HG03039 (cell line): Measurements from ENCODE around the gene SCART1.
"Not testable (repeated sequence)": the region's sequence is repeated elsewhere in the genome, so short reads cannot be mapped to it uniquely, and the experiment has no call there.

Experiments used
- ATAC-seq: cut with Tn5 transposase; IDR thresholded peaks from one replicate; pipeline ENCODE4 v1.9.1; 2021; ENCODE audit warnings: mild to moderate bottlenecking, moderate library complexity; ENCODE audit not compliant: unreplicated experiment

The SCART1 gene

GRCh38 chr10:133431888-133432613 lies 21.7 kb upstream of the SCART1 start:
- not testable (repeated sequence) for ATAC-seq

DNA sequence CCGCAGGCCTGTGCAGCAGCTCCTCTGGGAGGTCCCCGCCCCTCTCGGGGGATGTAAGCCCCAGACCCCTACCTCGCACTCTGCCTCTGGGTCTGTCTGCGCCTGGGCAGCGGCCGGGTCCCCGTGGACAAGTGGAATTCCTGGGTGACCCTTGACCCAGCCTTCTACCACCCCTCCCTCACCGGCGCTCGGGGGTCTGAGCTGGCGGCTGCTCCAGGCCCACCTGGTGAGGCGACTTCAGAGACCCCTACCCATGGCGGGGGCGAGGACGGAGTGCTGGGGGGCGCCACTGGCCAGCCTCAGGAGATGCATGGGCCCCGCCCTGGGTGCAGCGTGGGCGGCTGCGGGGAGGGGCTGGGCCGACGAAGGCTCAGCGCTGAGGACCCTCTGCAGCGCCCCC lies 21.0 kb upstream of the SCART1 start:
- not testable (repeated sequence) for ATAC-seq

GRCh38 chr10:133438711-133439273 lies 15.0 kb upstream of the SCART1 start:
- no peak for ATAC-seq

DNA sequence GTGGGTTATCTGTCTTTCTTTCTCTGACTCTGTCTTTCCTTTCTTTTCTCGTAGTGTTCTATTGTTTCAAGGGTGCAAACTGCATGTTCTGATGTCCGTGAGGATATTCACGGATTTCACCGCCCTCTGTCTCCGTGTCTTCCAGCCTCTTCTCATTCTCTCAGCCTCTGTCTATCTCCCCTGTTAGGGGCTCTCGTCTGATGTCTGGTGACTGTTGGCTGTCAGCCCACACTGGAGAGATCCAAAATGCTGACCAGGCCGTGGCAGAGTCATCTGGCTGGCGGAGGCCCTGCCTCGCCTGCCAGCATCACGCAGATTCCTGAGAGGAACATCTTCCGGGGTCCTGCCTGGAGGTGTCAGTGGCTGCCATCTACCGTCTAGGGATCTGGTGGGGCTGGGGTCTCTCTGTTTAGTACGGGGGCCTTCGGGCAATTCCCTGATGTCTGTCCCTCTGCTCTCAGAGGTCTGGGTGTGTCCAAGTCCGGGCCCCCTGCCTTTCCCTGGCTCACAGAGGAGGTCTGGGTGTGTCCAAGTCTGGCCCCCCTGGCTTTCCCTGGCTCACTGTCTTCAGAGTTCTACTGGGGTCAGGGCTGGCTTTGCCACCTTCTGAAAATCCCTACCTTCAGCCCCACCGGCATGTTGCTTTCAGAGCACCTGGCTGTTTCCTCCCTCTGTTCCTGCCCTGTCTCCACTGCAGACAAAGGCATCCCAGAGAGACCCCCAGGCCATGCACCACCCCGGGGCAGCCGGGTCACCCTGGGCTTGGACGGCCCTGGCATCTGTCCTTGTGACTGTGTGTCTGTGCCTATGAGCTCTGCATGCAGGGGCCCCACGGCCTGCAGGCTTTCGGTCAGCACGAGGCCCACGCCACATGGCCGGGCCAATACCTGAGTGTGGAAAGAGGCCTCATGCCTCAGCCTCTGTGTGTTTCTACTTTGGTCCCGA lies 14.0 kb upstream of the SCART1 start:
- ATAC-seq: no peak

DNA sequence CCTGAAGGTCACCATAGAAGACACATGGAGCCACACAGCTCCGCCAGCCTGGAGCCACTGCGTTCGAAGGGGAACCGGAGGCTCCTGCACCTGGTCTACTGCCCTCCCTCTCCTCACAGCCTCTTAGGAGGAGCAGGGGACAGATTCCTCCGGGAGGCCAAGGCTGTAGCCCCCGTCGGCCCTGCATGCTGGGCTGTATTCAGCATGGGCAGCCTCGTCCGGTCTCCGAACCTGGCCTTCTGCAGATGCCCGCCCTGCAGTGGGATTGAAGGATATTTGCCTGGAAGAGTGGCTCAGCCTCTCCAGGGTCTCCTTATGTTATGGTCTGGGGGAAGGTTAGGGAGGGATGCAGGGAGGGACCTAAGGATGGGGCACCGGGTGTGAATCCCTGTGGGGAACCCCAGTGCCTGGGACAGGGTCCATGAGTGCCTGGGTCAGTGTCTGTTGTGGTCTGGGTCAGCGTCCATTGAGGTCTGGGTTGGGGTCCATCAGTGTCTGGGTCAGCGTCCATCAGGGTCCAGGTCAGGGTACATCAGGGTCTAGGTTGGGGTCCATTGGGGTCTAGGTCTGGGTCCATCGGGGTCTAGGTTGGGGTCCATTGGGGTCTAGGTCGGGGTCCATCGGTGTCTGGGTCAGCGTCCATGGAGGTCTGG lies 13.0 kb upstream of the SCART1 start:
- no peak for ATAC-seq

- not testable (repeated sequence) for ATAC-seq
Observed at GRCh38 chr10:133441356-133441755, 12.4 kb upstream of the SCART1 start.

DNA sequence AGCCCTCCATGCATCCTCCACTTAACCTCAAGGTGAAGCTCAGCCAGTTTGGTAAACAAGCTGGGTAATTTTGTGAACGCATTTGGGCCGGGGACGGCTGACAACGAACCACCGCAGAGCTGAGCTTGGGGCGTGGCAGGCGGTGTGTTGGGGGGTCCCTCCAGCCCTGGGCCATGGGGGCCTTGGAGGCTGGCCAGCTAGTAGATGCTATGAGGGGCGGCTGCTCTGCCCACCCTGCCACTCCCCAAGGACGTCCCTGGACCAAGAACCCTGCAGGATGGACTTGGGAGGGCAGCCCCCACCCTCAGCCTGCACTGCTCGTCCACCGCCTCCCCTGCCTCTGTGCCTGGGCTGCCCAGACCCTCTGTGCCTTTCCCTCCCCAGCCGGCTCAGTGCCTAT lies 12.0 kb upstream of the SCART1 start:
- no peak for ATAC-seq

DNA sequence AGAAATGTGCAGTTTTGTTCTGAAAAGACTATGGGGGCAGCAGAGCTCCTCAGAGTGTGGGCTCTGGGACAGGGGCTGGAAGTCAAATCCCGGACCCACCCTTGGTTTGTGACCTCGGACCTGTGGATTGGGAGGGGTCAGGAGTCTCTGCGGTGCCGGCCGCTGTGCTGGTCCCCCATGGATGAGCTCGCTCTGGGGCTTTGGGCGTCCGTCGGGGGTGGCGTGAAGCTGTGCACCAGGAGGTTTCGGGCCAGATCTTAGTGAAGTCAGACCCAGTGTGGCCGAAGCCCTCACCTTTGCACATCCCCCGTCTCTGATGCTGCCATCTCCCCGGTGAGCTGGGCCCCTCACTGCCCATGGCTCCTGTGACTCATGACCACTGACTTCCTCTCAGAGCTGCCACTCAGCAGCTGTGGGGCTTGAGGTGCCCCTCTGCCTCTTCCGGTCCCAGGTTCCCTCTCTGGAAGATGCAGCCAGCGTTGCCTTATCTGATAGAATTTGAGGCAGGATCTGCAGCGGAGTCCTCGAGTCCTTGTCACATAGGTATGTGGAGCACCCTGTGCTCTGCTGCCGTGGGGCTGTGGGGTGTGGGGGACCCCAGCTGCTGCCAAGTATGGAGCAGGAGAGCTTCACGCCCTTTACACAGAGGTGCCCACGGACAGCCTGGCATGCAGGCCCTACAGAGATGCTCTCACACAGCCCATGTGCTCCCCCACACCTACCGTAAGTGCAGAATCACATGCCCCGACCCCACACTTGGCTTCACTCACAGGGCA lies 11.4 kb upstream of the SCART1 start:
- no peak for ATAC-seq

- ATAC-seq: no peak
Observed at GRCh38 chr10:133442967-133443924, 10.5 kb upstream of the SCART1 start.

DNA sequence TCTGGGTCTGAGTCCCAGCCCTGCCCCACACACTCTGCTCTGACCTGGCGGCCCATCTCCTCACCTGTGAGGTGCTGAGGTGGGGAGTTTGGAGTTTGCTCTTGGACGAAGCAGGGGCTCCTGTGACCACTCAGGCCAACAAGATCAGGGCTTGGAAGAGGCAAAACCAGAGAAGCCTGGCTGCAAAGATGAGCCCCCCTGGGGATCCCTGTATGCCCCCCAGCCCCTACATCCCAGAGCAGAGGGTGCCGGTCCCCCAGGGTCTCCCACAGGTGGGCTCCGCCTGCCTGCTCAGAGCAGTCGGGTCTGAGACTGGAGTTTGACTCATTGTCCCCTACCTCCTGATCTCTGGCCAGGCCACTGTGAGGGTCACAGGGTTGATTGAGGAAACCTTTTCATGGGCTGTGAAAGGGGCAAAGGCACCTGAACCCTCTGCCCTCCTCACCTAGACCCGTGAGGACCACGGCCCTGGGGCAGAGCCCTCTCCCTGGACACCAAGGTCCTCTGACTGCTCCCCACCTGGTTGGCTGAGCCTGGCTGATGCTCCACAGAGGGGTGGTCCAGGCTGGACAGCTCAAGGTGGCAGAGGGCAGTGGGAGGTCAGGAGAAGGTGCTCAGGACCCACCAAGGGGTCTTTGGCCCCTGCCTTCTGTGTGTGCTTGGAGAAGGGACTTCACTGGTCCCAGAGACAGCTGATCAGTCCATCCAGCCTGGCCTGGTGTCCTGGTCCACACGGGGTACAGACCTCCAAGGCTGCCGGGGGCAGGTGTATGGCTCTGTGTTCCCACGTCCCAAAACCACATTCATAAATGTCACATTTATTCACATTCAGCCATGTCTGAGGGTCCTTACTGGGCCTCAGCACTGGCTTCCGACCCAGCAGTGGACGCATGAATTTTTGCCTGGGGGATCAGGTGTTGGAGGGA lies 9.1 kb upstream of the SCART1 start:
- no peak for ATAC-seq

DNA sequence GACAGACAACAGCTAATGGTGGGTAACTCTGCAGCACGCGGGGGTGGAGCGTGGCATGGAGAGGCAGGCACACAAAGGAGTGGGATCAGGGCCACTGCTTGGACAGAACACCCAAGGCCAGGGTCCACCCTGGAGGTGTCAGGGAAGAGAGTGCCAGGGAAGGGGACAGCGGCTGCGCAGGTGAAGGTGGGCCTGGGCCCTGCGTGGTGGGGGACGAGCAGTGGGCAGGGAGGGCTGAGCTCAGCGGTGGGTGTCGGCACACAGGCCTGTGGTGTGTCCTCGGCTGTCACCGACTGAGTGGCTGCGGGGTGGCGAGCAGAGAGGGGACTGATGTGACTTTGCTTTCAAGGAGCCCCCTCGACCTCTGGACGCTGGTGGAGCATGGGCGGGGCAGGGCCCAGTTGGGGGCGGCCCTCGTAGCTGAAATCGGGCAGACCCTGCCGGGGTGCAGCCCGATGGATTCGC lies 8.4 kb upstream of the SCART1 start:
- no peak for ATAC-seq

DNA sequence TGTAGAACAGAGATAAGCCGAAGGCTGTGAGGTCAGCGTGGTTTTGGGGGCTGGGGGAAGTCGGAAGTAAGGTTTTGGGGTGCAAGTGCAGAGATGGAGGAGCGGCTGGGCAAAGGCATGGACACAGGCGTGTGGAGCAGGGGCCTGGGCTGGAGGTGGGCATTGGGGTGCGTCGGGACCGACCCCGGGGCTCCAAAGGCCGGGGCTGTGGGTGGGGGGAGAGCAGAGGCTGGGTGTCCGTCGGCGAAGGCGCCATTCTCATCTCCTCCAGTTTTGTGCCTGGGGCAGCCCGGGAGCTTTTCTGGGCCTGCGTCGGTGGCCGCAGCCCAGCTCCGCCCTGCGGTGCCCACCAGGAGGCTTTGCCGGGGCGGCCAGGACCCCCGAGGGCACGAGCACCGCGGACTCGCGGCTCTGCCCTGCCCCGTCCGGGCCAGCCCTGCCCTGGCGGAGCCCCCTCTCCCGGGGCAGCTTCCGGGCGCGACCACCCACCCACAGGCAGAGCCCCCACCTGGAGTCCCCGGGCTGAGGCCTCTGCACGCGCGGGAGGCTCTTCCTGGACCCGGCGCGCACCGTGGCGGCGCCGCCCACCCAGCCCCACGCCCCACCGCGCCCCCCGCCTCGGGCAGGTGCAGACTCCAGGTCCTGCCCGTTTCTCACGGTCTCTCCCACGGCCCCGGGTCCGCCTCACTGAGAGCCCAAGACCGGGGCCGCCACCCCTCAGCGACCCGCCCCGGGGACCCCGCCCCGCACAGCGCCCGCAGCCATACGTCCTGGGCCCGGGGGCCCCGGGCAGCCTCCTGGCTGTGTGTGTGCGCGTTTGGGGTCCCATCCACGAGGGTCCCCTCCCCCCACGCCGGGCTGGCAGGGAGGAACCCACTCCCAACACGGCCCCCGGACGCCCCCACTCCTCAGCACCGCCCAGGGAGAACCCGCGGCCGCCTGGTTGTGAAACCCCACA lies 7.7 kb upstream of the SCART1 start:
- ATAC-seq: no peak

DNA sequence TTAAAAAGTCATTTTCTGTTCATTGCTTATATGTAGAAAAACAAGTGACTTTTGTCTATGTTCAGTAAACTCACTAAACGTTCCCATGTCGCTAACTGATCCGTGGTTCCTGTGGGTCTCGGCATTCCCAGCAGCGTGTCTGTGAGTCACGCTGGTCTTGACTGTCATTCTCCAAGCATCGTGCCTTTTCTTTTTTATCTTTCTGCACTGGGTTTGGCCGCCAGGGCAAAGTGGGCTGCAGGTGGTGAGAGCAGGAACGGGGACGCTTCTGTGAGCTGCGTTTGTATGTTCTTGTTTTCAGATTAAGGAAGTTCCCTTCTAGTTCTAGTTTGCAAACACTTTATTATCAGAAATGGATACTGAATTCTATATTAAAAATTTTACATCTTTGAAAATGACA lies 6.8 kb upstream of the SCART1 start:
- ATAC-seq: no peak

GRCh38 chr10:133448120-133448519 lies 5.6 kb upstream of the SCART1 start:
- no peak for ATAC-seq

DNA sequence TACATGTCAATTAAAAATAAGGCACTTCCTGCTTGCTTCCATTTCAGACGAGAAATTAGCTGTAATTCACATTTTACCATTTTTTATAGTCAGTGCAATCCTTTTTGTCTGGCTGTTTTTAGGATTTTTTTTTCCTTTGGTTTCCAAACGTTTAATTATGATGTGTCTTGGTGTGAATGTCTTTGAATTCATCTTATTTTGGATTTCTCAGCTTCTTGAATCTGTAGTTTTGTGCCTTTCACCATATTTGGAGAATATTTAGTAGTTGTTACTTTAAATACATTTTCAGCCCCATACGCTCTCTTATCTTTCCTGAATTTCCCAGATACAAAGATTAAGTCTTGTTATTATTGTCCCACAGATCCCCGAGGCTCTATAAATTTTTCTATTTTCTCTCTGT lies 2.4 kb upstream of the SCART1 start:
- no peak for ATAC-seq

DNA sequence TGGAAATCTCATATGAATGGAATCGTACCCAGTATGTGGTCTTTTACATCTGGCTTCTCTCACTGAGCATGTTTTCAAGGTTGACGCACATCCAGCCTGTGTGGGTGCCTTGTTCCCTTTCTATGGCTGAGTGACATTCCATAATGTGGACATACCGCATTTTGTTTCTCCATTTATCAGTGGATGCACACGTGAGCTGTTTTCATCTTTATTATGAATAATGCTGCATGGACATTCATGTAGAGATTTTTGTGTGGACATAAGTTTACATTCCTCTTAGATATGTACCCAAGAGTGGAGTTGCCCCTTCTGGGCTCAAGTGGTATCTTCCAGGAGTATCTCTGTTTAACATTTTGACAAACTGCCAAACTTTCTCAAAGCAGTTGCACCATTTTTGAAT lies 1.3 kb upstream of the SCART1 start:
- no peak for ATAC-seq
